Astrocyte of the spinal cord (primary cell): ENCODE data around the gene WDFY4.

Source experiments
- DNase-seq: peaks from one replicate; pipeline ENCODE4 v3.0.0; 2011; ENCODE audit warnings: low read depth, low spot score
- H3K4me3 ChIP-seq: 2 replicates; pipeline ENCODE4 v1.5.1; 2011; ENCODE audit warnings: low read depth, mild to moderate bottlenecking, low read length, moderate library complexity
- CTCF ChIP-seq: IDR thresholded peaks from 2 replicates; pipeline ENCODE4 v1.5.1; 2012; ENCODE audit warnings: low read depth, mild to moderate bottlenecking, low read length, inconsistent platforms
- in situ Hi-C: cut with HindIII; loops from 2 replicates; pipeline ENCODE4 v1.10.0; 2017; ENCODE audit warnings: low sequenced_read_pairs

WDFY4 gene

GRCh38 chr10:48797830-48798229, 113.2 kb downstream of the WDFY4 start:
- no peak for DNase-seq
- no peak overlapping the region for H3K4me3 ChIP-seq
- in situ Hi-C loops = no loop called here
- no peak for TF ChIP-seq CTCF

- H3K4me3 ChIP-seq = no peak overlapping the region
- DNase-seq = no peak
- no peak for TF ChIP-seq CTCF
- in situ Hi-C loops = no loop called here
Observed at GRCh38 chr10:48798481-48799254, 114.0 kb downstream of the WDFY4 start.

- DNase-seq = no peak
- H3K4me3 ChIP-seq = no peak overlapping the region
- TF ChIP-seq CTCF = no peak
- in situ Hi-C loops = no loop called here
Observed at GRCh38 chr10:48799341-48800006, 114.8 kb downstream of the WDFY4 start.

DNA sequence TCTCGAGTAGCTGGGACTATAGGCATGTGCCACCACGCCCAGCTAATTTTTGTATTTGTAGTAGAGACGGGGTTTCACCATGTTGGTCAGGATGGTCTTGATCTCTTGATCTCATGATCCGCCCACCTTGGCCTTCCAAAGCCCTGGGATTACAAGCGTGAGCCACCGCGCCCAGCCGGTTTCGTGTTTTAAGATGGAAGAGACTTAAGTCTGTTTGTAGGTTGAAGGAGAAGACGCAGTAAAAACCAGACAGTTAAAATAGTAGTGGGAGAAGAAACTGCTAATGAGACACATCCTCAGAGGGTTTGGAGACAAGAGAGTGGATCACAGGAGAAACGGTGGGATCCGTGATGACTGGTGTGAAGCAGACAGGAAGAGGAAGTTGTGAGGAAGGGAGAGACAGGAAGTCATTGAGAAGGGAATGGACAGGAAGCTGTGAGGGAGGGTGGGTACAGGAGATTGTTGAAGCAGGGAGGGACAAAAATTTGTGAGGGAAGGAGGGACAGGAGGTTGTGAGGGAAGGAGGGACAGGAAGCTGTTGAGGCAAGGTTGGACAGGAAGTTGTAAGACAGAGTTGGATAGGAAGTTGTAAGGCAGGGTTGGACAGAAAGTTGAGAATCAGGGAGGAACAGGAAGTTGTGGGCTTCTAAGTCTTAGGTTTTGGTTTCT, 115.5 kb downstream of the WDFY4 start:
- DNase-seq = no peak
- TF ChIP-seq CTCF = no peak
- H3K4me3 ChIP-seq = no peak overlapping the region
- in situ Hi-C loops = no loop called here

GRCh38 chr10:48801001-48801421, 116.3 kb downstream of the WDFY4 start:
- no peak for DNase-seq
- no peak overlapping the region for H3K4me3 ChIP-seq
- no peak for TF ChIP-seq CTCF
- in situ Hi-C loops = no loop called here

DNA sequence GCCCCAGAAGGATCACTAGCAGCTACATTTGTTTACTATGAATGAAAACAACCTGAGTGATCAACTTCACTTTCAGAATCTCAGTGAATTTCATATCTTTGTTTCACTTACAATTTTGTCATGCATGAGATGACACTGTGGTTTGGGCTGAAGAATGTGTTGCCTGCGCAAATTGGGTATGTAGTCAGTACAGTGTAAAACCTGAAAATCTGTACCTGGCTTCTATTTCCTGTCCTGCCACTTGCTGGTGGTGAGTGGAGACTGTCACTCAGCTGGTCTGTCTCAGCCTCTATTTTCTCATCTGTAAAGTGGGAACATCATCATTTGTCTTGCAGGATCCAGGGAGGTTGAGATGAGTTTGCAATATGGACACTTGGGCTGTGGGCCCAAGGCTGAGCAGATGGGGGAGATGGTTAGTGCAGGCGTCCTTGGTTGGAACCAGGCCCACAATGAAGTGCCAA, 118.0 kb downstream of the WDFY4 start:
- TF ChIP-seq CTCF = no peak
- H3K4me3 ChIP-seq = no peak overlapping the region
- DNase-seq = no peak
- in situ Hi-C loops = no loop called here
